ENCODE measurements around the gene CCDC93. TPM values are rescaled to one million over a fixed set of nuclear protein-coding genes. Genes with fewer than 3 reads are reported as not detected.

Gene CCDC93
- polyA plus RNA-seq, 2 donors: 5.2 to 5.3 TPM

DNA sequence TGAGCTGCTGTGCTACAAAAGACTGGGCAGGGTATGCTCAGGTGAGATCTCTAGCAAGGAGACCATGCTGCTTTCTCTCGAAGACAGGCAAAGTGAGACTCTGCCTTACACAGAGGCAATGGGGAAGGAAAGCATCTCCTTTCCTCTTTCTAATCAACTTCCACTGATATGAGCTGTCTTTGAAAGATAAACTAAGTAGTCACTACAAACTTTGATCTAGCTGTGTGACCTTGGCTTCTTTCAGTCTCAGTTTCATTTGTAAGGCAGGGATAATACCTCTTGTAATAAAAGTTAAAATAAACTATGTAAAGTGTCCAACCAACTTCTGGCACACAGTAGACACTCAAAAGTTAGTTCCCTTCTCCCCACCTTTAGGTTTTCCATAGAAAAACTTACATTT, 7.5 kb downstream of the CCDC93 start:
- H3K27ac ChIP-seq (ENCODE audit: low read depth in 2 of 2, low read length in 1 of 2): no peak overlapping the region
- H3K36me3 ChIP-seq (ENCODE audit: control insufficient read depth in 2 of 2, insufficient read depth in 2 of 2, low read length in 1 of 2): peaks cover 5 to 14% of the 10 kb centered on the region in 2 donors
- H3K4me1 ChIP-seq (ENCODE audit: control insufficient read depth in 2 of 2, insufficient read depth in 2 of 2, low read length in 1 of 2): no peaks in the 10 kb centered on the region
- no peak overlapping the region for H3K4me3 ChIP-seq (ENCODE audit: low read depth in 1 of 2, low read length in 2 of 2)
- WGBS, 2 donors: 75 to 80% methylated on average over 1 of the region's 1 CpG
- no peaks in the 10 kb centered on the region for H3K27me3 ChIP-seq (ENCODE audit: control insufficient read depth in 1 of 2, insufficient read depth in 2 of 2, low read length in 2 of 2)
- no peaks in the 10 kb centered on the region for H3K9me3 ChIP-seq (ENCODE audit: control insufficient read depth in 2 of 2, insufficient read depth in 1 of 2, low read depth in 1 of 2, low read length in 1 of 2)

DNA sequence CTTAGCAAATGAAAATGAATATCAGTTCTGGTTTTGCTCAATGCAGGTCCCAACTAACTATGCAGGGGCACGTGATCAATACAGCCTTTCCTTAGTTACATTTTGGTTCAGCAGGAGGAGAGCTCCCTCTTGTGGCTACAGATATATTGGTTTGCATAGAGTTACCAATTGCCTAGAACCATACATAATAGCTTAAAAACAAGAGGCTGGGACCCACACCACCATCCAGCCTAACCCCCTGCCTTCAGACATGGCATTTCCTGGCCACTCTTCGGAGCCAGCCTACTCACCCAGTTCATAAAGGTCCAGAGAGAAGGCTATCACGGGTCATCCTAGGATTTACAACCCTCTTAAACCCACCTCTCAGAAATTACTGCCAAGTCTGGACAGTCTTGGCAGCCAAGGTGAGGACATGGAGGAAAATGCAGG, 10.5 kb downstream of the CCDC93 start:
- Histone ChIP-seq H3K4me1 (ENCODE audit: control insufficient read depth in 2 of 2, insufficient read depth in 2 of 2, low read length in 1 of 2) (no peaks in the 10 kb centered on the region), H3K4me3 (ENCODE audit: low read depth in 1 of 2, low read length in 2 of 2) (no peak overlapping the region), H3K27ac (ENCODE audit: low read depth in 2 of 2, low read length in 1 of 2) (no peak overlapping the region), H3K27me3 (ENCODE audit: control insufficient read depth in 1 of 2, insufficient read depth in 2 of 2, low read length in 2 of 2) (no peaks in the 10 kb centered on the region), H3K9me3 (ENCODE audit: control insufficient read depth in 2 of 2, insufficient read depth in 1 of 2, low read depth in 1 of 2, low read length in 1 of 2) (no peaks in the 10 kb centered on the region), H3K36me3 (ENCODE audit: control insufficient read depth in 2 of 2, insufficient read depth in 2 of 2, low read length in 1 of 2) (peaks cover 16 to 17% of the 10 kb centered on the region in 2 donors)
- 18 to 19% methylated on average over 3 of the region's 3 CpGs for WGBS, 2 donors

DNA sequence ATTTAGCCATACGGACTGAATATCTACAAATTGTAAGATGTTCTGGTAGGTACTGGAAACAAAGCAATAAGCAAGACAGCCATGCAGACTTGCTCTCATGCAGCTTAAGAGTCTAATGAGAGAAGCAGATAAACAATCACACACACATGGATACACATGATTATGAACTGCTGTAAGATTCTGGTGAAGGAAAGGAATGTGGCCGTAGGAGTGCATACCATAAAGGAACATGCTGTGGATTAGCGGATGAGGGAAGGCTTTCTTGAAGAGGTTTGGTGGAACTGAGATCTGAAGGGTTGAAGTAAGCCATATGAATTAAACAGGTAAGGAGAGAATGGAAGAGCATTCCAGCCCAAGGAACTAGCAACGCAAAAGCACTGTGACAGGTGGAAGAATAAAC, 13.8 kb downstream of the CCDC93 start:
- Histone ChIP-seq H3K27ac (ENCODE audit: low read depth in 2 of 2, low read length in 1 of 2) (no peak overlapping the region), H3K27me3 (ENCODE audit: control insufficient read depth in 1 of 2, insufficient read depth in 2 of 2, low read length in 2 of 2) (no peaks in the 10 kb centered on the region), H3K4me3 (ENCODE audit: low read depth in 1 of 2, low read length in 2 of 2) (no peak overlapping the region), H3K9me3 (ENCODE audit: control insufficient read depth in 2 of 2, insufficient read depth in 1 of 2, low read depth in 1 of 2, low read length in 1 of 2) (no peaks in the 10 kb centered on the region), H3K4me1 (ENCODE audit: control insufficient read depth in 2 of 2, insufficient read depth in 2 of 2, low read length in 1 of 2) (no peaks in the 10 kb centered on the region), H3K36me3 (ENCODE audit: control insufficient read depth in 2 of 2, insufficient read depth in 2 of 2, low read length in 1 of 2) (peaks cover 12 to 18% of the 10 kb centered on the region in 2 donors)
- 86 to 94% methylated on average over 4 of the region's 4 CpGs for WGBS, 2 donors

DNA sequence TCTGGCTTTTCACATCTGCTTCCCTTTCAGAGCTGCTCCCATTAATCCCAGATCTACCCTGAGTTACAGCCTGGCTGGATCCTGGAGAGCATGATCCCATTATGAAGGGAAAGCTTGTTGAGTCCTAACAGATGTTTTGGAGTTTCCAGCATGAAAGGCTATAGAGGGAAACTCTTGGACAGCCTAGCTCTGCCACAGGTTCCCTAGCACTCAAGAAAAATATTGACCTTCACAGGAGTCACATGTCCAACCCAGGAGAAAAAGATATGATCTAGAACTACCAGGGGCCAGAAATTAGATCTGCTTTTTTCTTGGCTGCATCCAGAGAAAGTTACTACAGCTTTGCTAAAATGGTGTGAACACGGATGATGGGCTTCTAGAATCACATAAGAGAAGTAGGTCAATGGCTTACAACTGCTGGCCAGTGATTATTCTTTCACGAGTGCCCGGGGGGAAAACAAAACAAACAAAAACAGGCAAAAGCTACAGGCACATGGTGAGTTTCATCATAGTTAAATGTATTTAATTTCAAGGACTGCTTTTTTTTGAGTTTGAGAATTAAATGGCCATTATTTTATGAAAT, 15.9 kb downstream of the CCDC93 start:
- H3K36me3 ChIP-seq (ENCODE audit: control insufficient read depth in 2 of 2, insufficient read depth in 2 of 2, low read length in 1 of 2): peaks cover 16 to 26% of the 10 kb centered on the region in 2 donors
- H3K27ac ChIP-seq (ENCODE audit: low read depth in 2 of 2, low read length in 1 of 2): no peak overlapping the region
- WGBS, 2 donors: 83% methylated on average over 3 of the region's 3 CpGs
- H3K4me3 ChIP-seq (ENCODE audit: low read depth in 1 of 2, low read length in 2 of 2): no peak overlapping the region
- H3K4me1 ChIP-seq (ENCODE audit: control insufficient read depth in 2 of 2, insufficient read depth in 2 of 2, low read length in 1 of 2): no peaks in the 10 kb centered on the region
- no peaks in the 10 kb centered on the region for H3K27me3 ChIP-seq (ENCODE audit: control insufficient read depth in 1 of 2, insufficient read depth in 2 of 2, low read length in 2 of 2)
- H3K9me3 ChIP-seq (ENCODE audit: control insufficient read depth in 2 of 2, insufficient read depth in 1 of 2, low read depth in 1 of 2, low read length in 1 of 2): no peaks in the 10 kb centered on the region

DNA sequence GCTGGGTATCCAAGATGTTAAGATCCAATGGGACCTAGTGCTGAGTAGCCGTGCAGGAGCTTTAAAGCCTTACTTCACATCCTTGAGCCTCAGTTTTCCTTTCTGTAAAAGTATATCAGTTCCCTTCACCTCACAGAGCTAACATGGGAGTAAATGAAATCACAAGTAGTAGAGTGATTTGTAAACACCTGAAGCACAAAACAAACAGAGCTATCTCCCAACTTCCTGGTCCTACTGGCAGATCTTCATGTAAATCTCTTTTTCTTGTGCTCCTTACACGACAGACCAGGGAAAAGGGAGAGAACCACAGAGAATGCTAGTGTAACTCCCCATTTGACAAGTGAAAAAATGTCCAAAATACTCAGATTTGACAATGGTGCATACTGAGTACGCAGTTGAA, 17.3 kb downstream of the CCDC93 start:
- Histone ChIP-seq H3K36me3 (ENCODE audit: control insufficient read depth in 2 of 2, insufficient read depth in 2 of 2, low read length in 1 of 2) (peaks cover 12 to 26% of the 10 kb centered on the region in 2 donors), H3K27me3 (ENCODE audit: control insufficient read depth in 1 of 2, insufficient read depth in 2 of 2, low read length in 2 of 2) (no peaks in the 10 kb centered on the region), H3K4me1 (ENCODE audit: control insufficient read depth in 2 of 2, insufficient read depth in 2 of 2, low read length in 1 of 2) (no peaks in the 10 kb centered on the region), H3K4me3 (ENCODE audit: low read depth in 1 of 2, low read length in 2 of 2) (no peak overlapping the region), H3K9me3 (ENCODE audit: control insufficient read depth in 2 of 2, insufficient read depth in 1 of 2, low read depth in 1 of 2, low read length in 1 of 2) (no peaks in the 10 kb centered on the region), H3K27ac (ENCODE audit: low read depth in 2 of 2, low read length in 1 of 2) (no peak overlapping the region)
- 79 to 85% methylated on average over 3 of the region's 3 CpGs for WGBS, 2 donors

DNA sequence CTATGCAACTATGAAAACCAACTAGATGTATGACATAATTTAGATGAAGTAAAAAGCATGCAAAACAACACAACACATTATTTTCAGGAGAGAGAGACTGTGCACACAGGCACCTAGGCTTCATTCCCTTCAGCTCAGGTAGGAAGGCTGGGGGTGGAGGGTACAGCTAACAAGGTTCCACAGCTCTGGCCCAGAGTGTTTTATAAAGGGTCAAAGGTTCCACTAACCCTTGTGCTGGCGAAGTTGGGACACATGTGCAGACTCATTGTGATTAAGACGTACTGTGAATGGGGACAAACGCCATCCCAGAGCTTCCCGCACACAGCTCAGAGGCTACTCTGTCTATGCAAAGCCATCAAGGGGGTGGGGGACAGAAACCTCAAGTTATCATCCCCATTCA, 19.1 kb downstream of the CCDC93 start:
- H3K36me3 ChIP-seq (ENCODE audit: control insufficient read depth in 2 of 2, insufficient read depth in 2 of 2, low read length in 1 of 2): peaks cover 6 to 15% of the 10 kb centered on the region in 2 donors
- H3K27ac ChIP-seq (ENCODE audit: low read depth in 2 of 2, low read length in 1 of 2): no peak overlapping the region
- no peaks in the 10 kb centered on the region for H3K27me3 ChIP-seq (ENCODE audit: control insufficient read depth in 1 of 2, insufficient read depth in 2 of 2, low read length in 2 of 2)
- 76 to 93% methylated on average over 4 of the region's 4 CpGs for WGBS, 2 donors
- H3K4me3 ChIP-seq (ENCODE audit: low read depth in 1 of 2, low read length in 2 of 2): no peak overlapping the region
- H3K4me1 ChIP-seq (ENCODE audit: control insufficient read depth in 2 of 2, insufficient read depth in 2 of 2, low read length in 1 of 2): no peaks in the 10 kb centered on the region
- no peaks in the 10 kb centered on the region for H3K9me3 ChIP-seq (ENCODE audit: control insufficient read depth in 2 of 2, insufficient read depth in 1 of 2, low read depth in 1 of 2, low read length in 1 of 2)

DNA sequence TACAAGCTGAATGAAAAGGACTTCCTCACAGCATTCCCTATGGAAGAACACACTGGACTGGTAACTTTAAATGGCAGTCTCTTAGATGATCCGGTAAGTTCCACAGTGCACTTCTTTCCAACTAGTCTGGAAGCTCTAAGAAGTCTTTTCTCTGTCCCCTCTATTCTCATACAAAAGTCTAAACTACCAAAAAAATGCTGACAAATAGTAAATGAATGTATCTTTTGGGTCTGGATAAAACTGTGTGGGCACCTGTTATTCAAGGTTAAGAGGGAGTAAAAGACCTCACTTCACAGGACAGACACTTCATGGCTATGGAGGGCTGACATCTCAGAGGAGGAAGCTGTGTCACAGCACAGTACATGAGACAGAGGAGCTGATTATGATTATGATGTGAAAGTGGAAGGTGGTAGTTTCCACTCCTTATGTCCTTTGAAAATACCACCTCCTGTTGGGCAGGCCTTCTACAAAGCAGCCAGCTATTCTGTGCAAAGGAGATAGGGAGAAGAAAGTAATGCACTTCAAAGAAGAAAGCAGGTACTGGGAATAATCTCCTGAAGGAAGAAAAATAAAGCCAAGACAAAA, 23.9 kb downstream of the CCDC93 start:
- 99 to 100% methylated on average over 1 of the region's 1 CpG for WGBS, 2 donors
- H3K9me3 ChIP-seq (ENCODE audit: control insufficient read depth in 2 of 2, insufficient read depth in 1 of 2, low read depth in 1 of 2, low read length in 1 of 2): no peaks in the 10 kb centered on the region
- H3K36me3 ChIP-seq (ENCODE audit: control insufficient read depth in 2 of 2, insufficient read depth in 2 of 2, low read length in 1 of 2): peaks cover 11 to 15% of the 10 kb centered on the region in 2 donors
- H3K27me3 ChIP-seq (ENCODE audit: control insufficient read depth in 1 of 2, insufficient read depth in 2 of 2, low read length in 2 of 2): no peaks in the 10 kb centered on the region
- no peak overlapping the region for H3K27ac ChIP-seq (ENCODE audit: low read depth in 2 of 2, low read length in 1 of 2)
- H3K4me3 ChIP-seq (ENCODE audit: low read depth in 1 of 2, low read length in 2 of 2): no peak overlapping the region
- H3K4me1 ChIP-seq (ENCODE audit: control insufficient read depth in 2 of 2, insufficient read depth in 2 of 2, low read length in 1 of 2): no peaks in the 10 kb centered on the region

DNA sequence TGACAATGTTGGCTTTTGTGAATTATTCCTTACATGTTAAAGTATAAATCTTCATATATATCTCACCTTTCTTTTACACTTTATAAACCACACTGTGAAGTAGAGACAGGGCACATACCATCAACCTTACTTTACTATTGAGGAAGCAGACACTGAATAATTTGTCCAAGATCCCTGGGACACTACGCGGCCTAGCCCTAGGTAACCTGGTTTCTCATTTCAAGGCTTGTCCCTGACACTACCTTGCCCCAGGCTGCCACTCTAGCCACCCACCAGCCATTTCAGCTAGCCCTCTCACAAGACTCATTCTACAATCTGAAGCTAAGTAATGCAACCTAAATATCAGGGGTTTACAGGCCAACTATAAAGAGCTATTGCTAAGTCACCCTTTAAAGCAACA, 26.7 kb downstream of the CCDC93 start:
- no peak overlapping the region for H3K27ac ChIP-seq (ENCODE audit: low read depth in 2 of 2, low read length in 1 of 2)
- no peaks in the 10 kb centered on the region for H3K9me3 ChIP-seq (ENCODE audit: control insufficient read depth in 2 of 2, insufficient read depth in 1 of 2, low read depth in 1 of 2, low read length in 1 of 2)
- H3K4me3 ChIP-seq (ENCODE audit: low read depth in 1 of 2, low read length in 2 of 2): no peak overlapping the region
- no peaks in the 10 kb centered on the region for H3K27me3 ChIP-seq (ENCODE audit: control insufficient read depth in 1 of 2, insufficient read depth in 2 of 2, low read length in 2 of 2)
- peaks cover 7 to 8% of the 10 kb centered on the region in 2 donors for H3K36me3 ChIP-seq (ENCODE audit: control insufficient read depth in 2 of 2, insufficient read depth in 2 of 2, low read length in 1 of 2)
- WGBS, 2 donors: 99 to 100% methylated on average over 2 of the region's 2 CpGs
- H3K4me1 ChIP-seq (ENCODE audit: control insufficient read depth in 2 of 2, insufficient read depth in 2 of 2, low read length in 1 of 2): no peaks in the 10 kb centered on the region

DNA sequence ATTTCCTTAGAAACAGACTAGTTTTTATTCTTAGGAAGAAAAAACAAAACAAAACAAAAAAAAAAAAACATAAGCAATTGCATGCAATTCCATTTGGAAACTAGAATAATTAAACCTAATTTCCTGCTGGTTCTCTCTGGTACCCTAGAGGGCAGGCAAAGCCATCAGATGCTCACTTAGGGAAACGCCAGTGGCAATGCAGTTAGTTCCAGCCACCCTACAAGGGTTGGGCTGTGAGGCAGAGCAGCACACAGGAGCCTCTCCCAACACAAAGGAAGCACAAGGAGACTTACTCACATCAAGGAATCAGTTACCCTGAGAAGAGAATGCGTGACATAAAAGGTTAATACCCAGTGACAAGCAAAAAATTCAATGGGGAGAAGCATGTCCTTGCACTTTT, 28.8 kb downstream of the CCDC93 start:
- no peaks in the 10 kb centered on the region for H3K9me3 ChIP-seq (ENCODE audit: control insufficient read depth in 2 of 2, insufficient read depth in 1 of 2, low read depth in 1 of 2, low read length in 1 of 2)
- no peaks in the 10 kb centered on the region for H3K27me3 ChIP-seq (ENCODE audit: control insufficient read depth in 1 of 2, insufficient read depth in 2 of 2, low read length in 2 of 2)
- H3K36me3 ChIP-seq (ENCODE audit: control insufficient read depth in 2 of 2, insufficient read depth in 2 of 2, low read length in 1 of 2): peaks cover 7 to 8% of the 10 kb centered on the region in 2 donors
- no peak overlapping the region for H3K4me3 ChIP-seq (ENCODE audit: low read depth in 1 of 2, low read length in 2 of 2)
- no peak overlapping the region for H3K27ac ChIP-seq (ENCODE audit: low read depth in 2 of 2, low read length in 1 of 2)
- peaks cover 0 to 2% of the 10 kb centered on the region in 2 donors for H3K4me1 ChIP-seq (ENCODE audit: control insufficient read depth in 2 of 2, insufficient read depth in 2 of 2, low read length in 1 of 2)
- WGBS, 2 donors: 83 to 90% methylated on average over 2 of the region's 2 CpGs

DNA sequence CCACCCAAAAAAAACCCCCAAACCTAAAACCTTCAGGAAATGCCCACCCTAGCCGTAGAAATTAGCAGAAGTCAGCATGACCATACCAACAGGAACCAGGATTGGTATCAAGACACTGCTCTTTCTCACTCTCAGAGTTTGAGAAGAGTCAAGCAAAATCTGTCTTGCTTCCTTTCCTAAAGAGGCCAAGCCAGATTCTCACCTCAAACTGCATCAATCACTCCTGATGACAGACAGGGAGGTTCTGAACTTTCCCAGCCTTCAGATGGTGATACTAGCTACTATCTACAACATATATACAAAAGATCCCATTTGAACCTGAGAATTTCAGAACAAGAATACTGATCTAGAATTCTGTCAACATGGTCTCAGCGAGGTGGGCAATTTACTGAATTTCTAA, 29.7 kb downstream of the CCDC93 start:
- H3K4me3 ChIP-seq (ENCODE audit: low read depth in 1 of 2, low read length in 2 of 2): no peak overlapping the region
- H3K9me3 ChIP-seq (ENCODE audit: control insufficient read depth in 2 of 2, insufficient read depth in 1 of 2, low read depth in 1 of 2, low read length in 1 of 2): no peaks in the 10 kb centered on the region
- H3K27me3 ChIP-seq (ENCODE audit: control insufficient read depth in 1 of 2, insufficient read depth in 2 of 2, low read length in 2 of 2): no peaks in the 10 kb centered on the region
- H3K36me3 ChIP-seq (ENCODE audit: control insufficient read depth in 2 of 2, insufficient read depth in 2 of 2, low read length in 1 of 2): peaks cover 6 to 7% of the 10 kb centered on the region in 2 donors
- 94 to 97% methylated on average over 2 of the region's 2 CpGs for WGBS, 2 donors
- peaks cover 2% of the 10 kb centered on the region in 2 donors for H3K4me1 ChIP-seq (ENCODE audit: control insufficient read depth in 2 of 2, insufficient read depth in 2 of 2, low read length in 1 of 2)
- H3K27ac ChIP-seq (ENCODE audit: low read depth in 2 of 2, low read length in 1 of 2): no peak overlapping the region
